Astrocyte (in vitro differentiated cells and primary cell): Measurements from ENCODE around the gene RXFP2. TPM values are rescaled to one million over a fixed set of nuclear protein-coding genes. Genes with fewer than 3 reads are reported as not detected.

ENCODE experiments used
- DNase-seq: peaks from one replicate; pipeline ENCODE4 v3.0.0-alpha.2; 2010; ENCODE audit warnings: low read depth
- FAIRE-seq: peaks from 2 replicates; lab custom pipeline; 2011; peaks lifted over from hg19 to GRCh38; lab: Jason Lieb, UNC
- H2AFZ ChIP-seq: 2 replicates; pipeline ENCODE4 v1.6.0; 2012; ENCODE audit warnings: low read depth, low read length, inconsistent platforms
- H3K27ac ChIP-seq: 2 replicates; pipeline ENCODE4 v1.5.1; 2011; ENCODE audit warnings: low read depth, low read length, inconsistent platforms
- H3K27me3 ChIP-seq: 2 replicates; pipeline ENCODE4 v1.6.0; 2011; ENCODE audit warnings: low read length, inconsistent platforms; ENCODE audit not compliant: insufficient read depth
- H3K36me3 ChIP-seq: 2 replicates; pipeline ENCODE4 v1.5.1; 2011; ENCODE audit warnings: low read length, inconsistent platforms; ENCODE audit not compliant: insufficient read depth
- H3K4me1 ChIP-seq: 2 replicates; pipeline ENCODE4 v1.5.1; 2011; ENCODE audit warnings: low read length, inconsistent platforms; ENCODE audit not compliant: insufficient read depth
- H3K4me2 ChIP-seq: 2 replicates; pipeline ENCODE4 v1.6.0; 2012; ENCODE audit warnings: low read length, inconsistent platforms
- H3K4me3 ChIP-seq: 2 replicates; pipeline ENCODE4 v1.5.1; 2011; ENCODE audit warnings: low read depth, mild to moderate bottlenecking, low read length, inconsistent platforms; ENCODE audit not compliant: insufficient read depth
- H3K79me2 ChIP-seq: 2 replicates; pipeline ENCODE4 v1.6.0; 2012; ENCODE audit warnings: mild to moderate bottlenecking, low read length, inconsistent platforms; ENCODE audit not compliant: insufficient read depth
- H3K9ac ChIP-seq: 2 replicates; pipeline ENCODE4 v1.6.0; 2012; ENCODE audit warnings: mild to moderate bottlenecking, low read length, inconsistent platforms
- H3K9me3 ChIP-seq: 2 replicates; pipeline ENCODE4 v1.5.1; 2012; ENCODE audit warnings: low read depth, mild to moderate bottlenecking, low read length, inconsistent platforms; ENCODE audit not compliant: insufficient read depth
- H4K20me1 ChIP-seq: 2 replicates; pipeline ENCODE4 v1.6.0; 2012; ENCODE audit warnings: low read length, inconsistent platforms; ENCODE audit not compliant: insufficient read depth
- H3K27ac Mint-ChIP-seq: one replicate; pipeline ENCODE4 v1.8.0; 2021; ENCODE audit warnings: mild to moderate bottlenecking, mixed read lengths; ENCODE audit not compliant: unreplicated experiment
- H3K27me3 Mint-ChIP-seq: one replicate; pipeline ENCODE4 v1.8.0; 2021; ENCODE audit warnings: low read depth, mixed read lengths; ENCODE audit not compliant: unreplicated experiment
- H3K36me3 Mint-ChIP-seq: one replicate; pipeline ENCODE4 v1.8.0; 2021; ENCODE audit warnings: low read depth, mixed read lengths; ENCODE audit not compliant: unreplicated experiment
- H3K4me1 Mint-ChIP-seq: one replicate; pipeline ENCODE4 v1.8.0; 2021; ENCODE audit warnings: low read depth, mixed read lengths; ENCODE audit not compliant: unreplicated experiment
- H3K4me3 Mint-ChIP-seq: one replicate; pipeline ENCODE4 v1.8.0; 2021; ENCODE audit warnings: mild to moderate bottlenecking, moderate library complexity, mixed read lengths; ENCODE audit not compliant: unreplicated experiment
- H3K9me3 Mint-ChIP-seq: one replicate; pipeline ENCODE4 v1.8.0; 2021; ENCODE audit warnings: mild to moderate bottlenecking, mixed read lengths; ENCODE audit not compliant: unreplicated experiment
- EZH2 ChIP-seq: IDR thresholded peaks from 2 replicates; pipeline ENCODE4 v1.6.1; 2012; ENCODE audit warnings: mild to moderate bottlenecking, low read length, inconsistent platforms; ENCODE audit not compliant: insufficient read depth
- total RNA-seq: library from RNA; stranded (reverse); gene quantifications from 2 replicates; pipeline ENCODE4 v1.2.1, GENCODE V29; 2021
- TF ChIP-seq, protein P1 (sequence below): IDR thresholded peaks from 2 replicates; pipeline ENCODE4 v1.5.1; 2011; ENCODE audit warnings: low read depth, mild to moderate bottlenecking, inconsistent platforms, low read length, moderate library complexity; ENCODE audit not compliant: insufficient read depth

Gene RXFP2
- total RNA-seq, 1 donor from 2014 or later = not detected

DNA sequence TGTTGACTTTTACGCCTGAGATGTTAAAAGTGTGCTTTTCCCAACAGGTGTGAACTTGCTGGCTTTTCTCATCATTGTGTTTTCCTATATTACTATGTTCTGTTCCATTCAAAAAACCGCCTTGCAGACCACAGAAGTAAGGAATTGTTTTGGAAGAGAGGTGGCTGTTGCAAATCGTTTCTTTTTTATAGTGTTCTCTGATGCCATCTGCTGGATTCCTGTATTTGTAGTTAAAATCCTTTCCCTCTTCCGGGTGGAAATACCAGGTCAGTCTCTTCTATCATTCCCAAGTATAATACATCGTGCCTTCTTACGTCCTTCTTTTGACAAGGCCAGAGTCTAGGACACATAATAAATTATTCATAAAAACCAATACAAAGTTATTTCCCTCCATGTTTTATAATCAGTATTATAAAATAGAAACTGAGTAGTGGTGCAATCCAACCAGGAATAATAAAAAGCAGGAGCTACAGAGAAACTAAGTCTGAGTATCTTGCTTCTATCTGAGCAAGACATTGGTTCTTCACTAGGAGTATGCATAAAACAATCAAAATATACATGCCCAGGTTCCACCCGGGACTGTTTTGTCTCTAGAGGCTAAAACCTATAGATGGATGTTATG, 57.9 kb downstream of the RXFP2 start:
- Mint-ChIP-seq H3K4me1 (no peaks in the 10 kb centered on the region), H3K27me3 (peaks cover 6% of the 10 kb centered on the region), H3K27ac (no peak overlapping the region), H3K36me3 (no peaks in the 10 kb centered on the region), H3K4me3 (no peak overlapping the region), H3K9me3 (peaks cover 3% of the 10 kb centered on the region)
- TF ChIP-seq EZH2 = no peak
- TF ChIP-seq, protein P1, sequence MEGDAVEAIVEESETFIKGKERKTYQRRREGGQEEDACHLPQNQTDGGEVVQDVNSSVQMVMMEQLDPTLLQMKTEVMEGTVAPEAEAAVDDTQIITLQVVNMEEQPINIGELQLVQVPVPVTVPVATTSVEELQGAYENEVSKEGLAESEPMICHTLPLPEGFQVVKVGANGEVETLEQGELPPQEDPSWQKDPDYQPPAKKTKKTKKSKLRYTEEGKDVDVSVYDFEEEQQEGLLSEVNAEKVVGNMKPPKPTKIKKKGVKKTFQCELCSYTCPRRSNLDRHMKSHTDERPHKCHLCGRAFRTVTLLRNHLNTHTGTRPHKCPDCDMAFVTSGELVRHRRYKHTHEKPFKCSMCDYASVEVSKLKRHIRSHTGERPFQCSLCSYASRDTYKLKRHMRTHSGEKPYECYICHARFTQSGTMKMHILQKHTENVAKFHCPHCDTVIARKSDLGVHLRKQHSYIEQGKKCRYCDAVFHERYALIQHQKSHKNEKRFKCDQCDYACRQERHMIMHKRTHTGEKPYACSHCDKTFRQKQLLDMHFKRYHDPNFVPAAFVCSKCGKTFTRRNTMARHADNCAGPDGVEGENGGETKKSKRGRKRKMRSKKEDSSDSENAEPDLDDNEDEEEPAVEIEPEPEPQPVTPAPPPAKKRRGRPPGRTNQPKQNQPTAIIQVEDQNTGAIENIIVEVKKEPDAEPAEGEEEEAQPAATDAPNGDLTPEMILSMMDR = peak; percentile 48
- H3K4me2 ChIP-seq = no peak overlapping the region
- H3K27ac ChIP-seq = no peak overlapping the region
- H3K4me1 ChIP-seq = no peaks in the 10 kb centered on the region
- H3K9ac ChIP-seq = no peak overlapping the region
- no peak overlapping the region for H3K4me3 ChIP-seq
- H4K20me1 ChIP-seq = no peaks in the 10 kb centered on the region
- DNase-seq (peak; percentile 20), FAIRE-seq (peak; percentile 55)
- H3K79me2 ChIP-seq = no peaks in the 10 kb centered on the region
- H2AFZ ChIP-seq = no peak overlapping the region
- H3K27me3 ChIP-seq = no peaks in the 10 kb centered on the region
- H3K9me3 ChIP-seq = no peaks in the 10 kb centered on the region
- no peaks in the 10 kb centered on the region for H3K36me3 ChIP-seq

DNA sequence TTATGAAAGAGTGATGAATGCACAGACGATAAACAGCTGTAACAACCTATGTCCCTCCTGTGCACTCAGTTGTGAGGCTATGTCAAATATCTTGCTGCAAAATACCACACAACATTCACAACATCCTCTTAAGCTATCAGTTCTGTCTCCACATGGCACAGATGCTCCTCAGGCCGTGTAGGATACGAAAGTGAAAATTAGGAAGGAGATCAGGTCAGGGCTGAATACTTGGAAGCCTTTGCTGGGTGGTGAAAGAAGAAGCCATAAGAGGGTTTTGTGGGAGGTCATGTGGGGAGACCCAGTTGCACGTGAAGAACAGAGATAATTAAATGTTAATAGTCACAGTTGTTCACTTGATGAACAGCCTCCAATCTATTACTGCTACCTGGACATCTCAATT, 58.9 kb downstream of the RXFP2 start:
- DNase-seq = no peak
- Mint-ChIP-seq H3K27me3 (peaks cover 6% of the 10 kb centered on the region), H3K4me3 (no peak overlapping the region), H3K4me1 (no peaks in the 10 kb centered on the region), H3K27ac (no peak overlapping the region), H3K36me3 (no peaks in the 10 kb centered on the region), H3K9me3 (peaks cover 3% of the 10 kb centered on the region)
- H3K4me2 ChIP-seq = no peak overlapping the region
- TF ChIP-seq, protein P1 = no peak
- TF ChIP-seq EZH2 = no peak
- H3K4me3 ChIP-seq = no peak overlapping the region
- H4K20me1 ChIP-seq = no peaks in the 10 kb centered on the region
- no peak overlapping the region for H3K9ac ChIP-seq
- H3K79me2 ChIP-seq = no peaks in the 10 kb centered on the region
- H3K9me3 ChIP-seq = no peaks in the 10 kb centered on the region
- H3K27ac ChIP-seq = no peak overlapping the region
- H3K36me3 ChIP-seq = no peaks in the 10 kb centered on the region
- H2AFZ ChIP-seq = no peak overlapping the region
- no peaks in the 10 kb centered on the region for H3K4me1 ChIP-seq
- no peak for FAIRE-seq
- no peaks in the 10 kb centered on the region for H3K27me3 ChIP-seq

DNA sequence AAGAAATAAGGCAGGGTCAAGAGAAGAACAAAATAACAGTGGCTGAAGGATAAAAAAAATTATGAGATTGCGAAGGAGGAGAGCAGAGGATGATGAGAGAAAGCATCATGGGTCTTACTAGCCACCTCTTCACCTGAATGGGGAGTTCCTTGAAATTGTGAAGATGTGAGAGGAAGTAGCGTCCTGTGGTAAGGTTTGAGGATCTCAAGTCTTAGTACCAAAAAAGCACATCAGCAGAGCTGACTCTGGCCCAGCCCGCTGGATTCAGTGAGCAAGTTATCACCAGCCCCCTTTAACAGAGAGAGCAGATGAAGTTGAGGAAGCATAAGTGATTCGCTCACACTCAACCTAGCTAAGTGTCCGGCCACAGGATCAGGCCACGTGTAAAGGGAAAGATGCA, 61.8 kb downstream of the RXFP2 start:
- H3K4me1 ChIP-seq = no peaks in the 10 kb centered on the region
- H3K4me3 ChIP-seq = no peak overlapping the region
- no peak for DNase-seq
- no peak for FAIRE-seq
- H3K4me2 ChIP-seq = no peak overlapping the region
- no peaks in the 10 kb centered on the region for H3K9me3 ChIP-seq
- no peak overlapping the region for H3K9ac ChIP-seq
- H2AFZ ChIP-seq = no peak overlapping the region
- H3K36me3 ChIP-seq = no peaks in the 10 kb centered on the region
- H3K27me3 Mint-ChIP-seq = peaks cover 6% of the 10 kb centered on the region
- TF ChIP-seq, protein P1 = no peak
- TF ChIP-seq EZH2 = no peak
- no peaks in the 10 kb centered on the region for H3K36me3 Mint-ChIP-seq
- H4K20me1 ChIP-seq = no peaks in the 10 kb centered on the region
- H3K27me3 ChIP-seq = no peaks in the 10 kb centered on the region
- no peaks in the 10 kb centered on the region for H3K4me1 Mint-ChIP-seq
- H3K4me3 Mint-ChIP-seq = no peak overlapping the region
- no peak overlapping the region for H3K27ac ChIP-seq
- no peaks in the 10 kb centered on the region for H3K79me2 ChIP-seq
- H3K27ac Mint-ChIP-seq = no peak overlapping the region
- peaks cover 3% of the 10 kb centered on the region for H3K9me3 Mint-ChIP-seq
